HCT116 (cell line): Measurements from ENCODE around the gene KNCN. TPM values are rescaled to one million over a fixed set of nuclear protein-coding genes. Genes with fewer than 3 reads are reported as not detected.

ENCODE experiments used
- ATAC-seq: fragments of 200-7000 bp; cut with Tn5 transposase; 2 replicates; pipeline ENCODE4 v1.9.1; 2020; ENCODE audit warnings: mild to moderate bottlenecking, moderate library complexity
- BruUV-seq: library from RNA; stranded (reverse); fragments of 400-500 nt; replicated peaks from 2 replicates; lab custom pipeline; 2021; lab: Mats Ljungman, UMichigan
- CTCF ChIA-PET: fragments of 300-600 bp; sonication (Branson Sonifier 250); formaldehyde crosslinking; loops from one replicate; lab custom pipeline; 2021; ENCODE audit warnings: antibody characterized with exemption; lab: Charles Lee
- POLR2A ChIA-PET: fragments of 300-600, 350-600 bp; sonication (Branson Sonifier 250); formaldehyde crosslinking; loops from one replicate; lab custom pipeline; 2021; ENCODE audit warnings: antibody characterized with exemption; lab: Charles Lee
- RAD21 ChIA-PET, 2 experiments: fragments of 300-600 bp; sonication (Branson Sonifier 250); formaldehyde crosslinking; loops; one replicate each; lab custom pipeline; 2023; ENCODE audit warnings: low total read pairs in 2 of 2; ENCODE audit not compliant: uncharacterized antibody in 2 of 2, unreplicated experiment in 2 of 2, low non-redundant PET in 1 of 2; lab: Charles Lee
- DNase-seq: peaks from one replicate; pipeline ENCODE4 v3.0.0-alpha.2; 2010; ENCODE audit warnings: low read depth, low spot score
- H2AFZ ChIP-seq: fragments of 200-600 bp; shearing (Covaris generic), sonication (generic); 2 replicates; pipeline ENCODE4 v1.6.1; 2017; ENCODE audit warnings: low read depth, mixed run types, mixed read lengths, antibody characterized with exemption, low read length; ENCODE audit not compliant: poor library complexity, severe bottlenecking
- H3K27ac ChIP-seq: 2 replicates; pipeline ENCODE4 v1.5.1; 2012; ENCODE audit warnings: low read depth, low read length
- H3K27me3 ChIP-seq: fragments of 200-600 bp; sonication (generic); 2 replicates; pipeline ENCODE4 v1.6.1; 2016; ENCODE audit warnings: mixed run types, low read length, mixed read lengths; ENCODE audit not compliant: insufficient read depth
- H3K36me3 ChIP-seq, 2 experiments: fragments of 200-500 bp in 1 of 2; fragments of 200-600 bp in 1 of 2; sonication (Bioruptor generic) in 1 of 2; sonication (generic) in 1 of 2; 2 replicates each; pipeline versions ENCODE4 v1.5.1 to v1.6.1; 2014 to 2016; ENCODE audit warnings: low read length in 2 of 2, inconsistent platforms in 1 of 2, mixed read lengths in 1 of 2, mixed run types in 1 of 2; ENCODE audit not compliant: insufficient read depth in 2 of 2, control insufficient read depth in 1 of 2
- H3K4me1 ChIP-seq, 2 experiments: fragments of 200-600 bp in 1 of 2; sonication (generic) in 1 of 2; 2 replicates each; pipeline versions ENCODE4 v1.5.1 to v1.6.1; 2012 to 2017; ENCODE audit warnings: low read length in 2 of 2, inconsistent platforms in 1 of 2, mild to moderate bottlenecking in 1 of 2, mixed read lengths in 1 of 2, mixed run types in 1 of 2, moderate library complexity in 1 of 2; ENCODE audit not compliant: insufficient read depth in 2 of 2, control insufficient read depth in 1 of 2
- H3K4me2 ChIP-seq: fragments of 200-600 bp; sonication (generic); 2 replicates; pipeline ENCODE4 v1.6.1; 2017; ENCODE audit warnings: mixed run types, low read length, mixed read lengths
- H3K4me3 ChIP-seq, 2 experiments: fragments of 200-600 bp in 1 of 2; sonication (generic) in 1 of 2; replicated peaks in 1 of 2; 2 replicates each; pipeline ENCODE4 v1.5.1; 2011 to 2016; ENCODE audit warnings: low read length in 2 of 2, control low read depth in 1 of 2, low read depth in 1 of 2, mild to moderate bottlenecking in 1 of 2, mixed read lengths in 1 of 2, mixed run types in 1 of 2
- H3K79me2 ChIP-seq: fragments of 200-600 bp; sonication (generic); 2 replicates; pipeline ENCODE4 v1.6.1; 2017; ENCODE audit warnings: mild to moderate bottlenecking, mixed run types, low read length, moderate library complexity, mixed read lengths; ENCODE audit not compliant: insufficient read depth
- H3K9ac ChIP-seq: fragments of 200-600 bp; sonication (generic); 2 replicates; pipeline ENCODE4 v1.6.1; 2016; ENCODE audit warnings: low read length, mixed read lengths
- H3K9me2 ChIP-seq: fragments of 200-600 bp; sonication (generic), shearing (Covaris generic); 2 replicates; pipeline ENCODE4 v1.6.1; 2017; ENCODE audit warnings: mixed run types, mild to moderate bottlenecking, moderate library complexity; ENCODE audit not compliant: insufficient read depth
- H3K9me3 ChIP-seq, 2 experiments: fragments of 200-500 bp in 1 of 2; fragments of 200-600 bp in 1 of 2; sonication (Bioruptor generic) in 1 of 2; sonication (generic) in 1 of 2; 2 replicates each; pipeline ENCODE4 v1.6.1; 2014 to 2017; ENCODE audit warnings: low read length in 2 of 2, mixed read lengths in 2 of 2, inconsistent platforms in 1 of 2, low read depth in 1 of 2, mild to moderate bottlenecking in 1 of 2, mixed run types in 1 of 2, moderate library complexity in 1 of 2; ENCODE audit not compliant: control insufficient read depth in 1 of 2, insufficient read depth in 1 of 2
- H4K20me1 ChIP-seq: fragments of 200-600 bp; sonication (generic), shearing (Covaris generic); 2 replicates; pipeline ENCODE4 v1.6.1; 2017; ENCODE audit warnings: mixed run types, mild to moderate bottlenecking, moderate library complexity; ENCODE audit not compliant: insufficient read depth
- CTCF ChIP-seq, 3 experiments: fragments of 200-600 bp in 1 of 3; sonication (generic) in 1 of 3; IDR thresholded peaks in 2 of 3; conservative IDR thresholded peaks in 1 of 3; 2 replicates each; pipeline ENCODE4 v1.5.1; 2012 to 2017; ENCODE audit warnings: low read depth in 2 of 3, low read length in 2 of 3, antibody characterized with exemption in 1 of 3, borderline replicate concordance in 1 of 3, control low read depth in 1 of 3, mild to moderate bottlenecking in 1 of 3, mixed read lengths in 1 of 3, mixed run types in 1 of 3, moderate library complexity in 1 of 3; ENCODE audit not compliant: insufficient read depth in 1 of 3
- EGR1 ChIP-seq: IDR thresholded peaks from 2 replicates; pipeline ENCODE4 v1.6.1; 2012; ENCODE audit warnings: low read depth
- EZH2phosphoT487 ChIP-seq: fragments of 200-600 bp; IDR thresholded peaks from 2 replicates; pipeline ENCODE4 v1.6.1; 2018; ENCODE audit warnings: antibody characterized with exemption, borderline replicate concordance
- FOSL1 ChIP-seq: IDR thresholded peaks from 2 replicates; pipeline ENCODE4 v1.6.1; 2012; ENCODE audit warnings: low read depth
- MAX ChIP-seq: IDR thresholded peaks from 2 replicates; pipeline ENCODE4 v1.6.1; 2012
- RAD21 ChIP-seq: IDR thresholded peaks from 2 replicates; pipeline ENCODE4 v1.6.1; 2012; ENCODE audit warnings: low read depth, mild to moderate bottlenecking
- SIN3A ChIP-seq: IDR thresholded peaks from 2 replicates; pipeline ENCODE4 v1.6.1; 2012; ENCODE audit warnings: low read depth
- SP1 ChIP-seq: IDR thresholded peaks from 2 replicates; pipeline ENCODE4 v1.6.1; 2012; ENCODE audit warnings: low read depth
- YY1 ChIP-seq: IDR thresholded peaks from 2 replicates; pipeline ENCODE4 v1.6.1; 2011; ENCODE audit warnings: low read length, low read depth, moderate library complexity, mild to moderate bottlenecking; ENCODE audit not compliant: insufficient replicate concordance; ENCODE audit errors: extremely low read depth
- ZFX ChIP-seq: fragments of 450-650 bp; IDR thresholded peaks from 2 replicates; pipeline ENCODE4 v1.6.1; 2017
- ZNF274 ChIP-seq: fragments of 200-500 bp; sonication (Bioruptor generic); IDR thresholded peaks from 2 replicates; pipeline ENCODE4 v1.6.1; 2014; ENCODE audit warnings: mild to moderate bottlenecking, low read depth, low read length, inconsistent platforms
- intact Hi-C: fragments of 100-400 bp; cut with micrococcal nuclease; formaldehyde crosslinking; loops from 2 replicates; pipeline ENCODE4 v1.10.0; 2022
- total RNA-seq: library from RNA; stranded (reverse); gene quantifications from one replicate; pipeline ENCODE4 v1.2.1, GENCODE V29; 2021; ENCODE audit not compliant: unreplicated experiment
- TF ChIP-seq, protein P1 (sequence below): IDR thresholded peaks from 2 replicates; pipeline ENCODE4 v1.6.1; 2012

Gene KNCN
- total RNA-seq, 1 experiment from 2014 or later, result not detected

GRCh38 chr1:46510998-46511365 is 40.5 kb downstream of the KNCN start:
- Histone ChIP-seq H3K4me2 (no peak overlapping the region), H4K20me1 (no peaks in the 10 kb centered on the region), H3K9me2 (no peaks in the 10 kb centered on the region), H3K4me3 (no peak overlapping the region), H3K9ac (no peak overlapping the region), H3K9me3 (no peaks in the 10 kb centered on the region), H3K36me3 (no peaks in the 10 kb centered on the region), H3K27me3 (no peaks in the 10 kb centered on the region), H3K4me1 (peaks cover 0 to 3% of the 10 kb centered on the region in 2 experiments; a peak in 1 of 4 replicates), H3K79me2 (no peaks in the 10 kb centered on the region), H2AFZ (no peak overlapping the region), H3K27ac (no peak overlapping the region)
- no peak for TF ChIP-seq SP1
- TF ChIP-seq EGR1, result no peak
- TF ChIP-seq CTCF (IDR thresholded peaks at IDR 0.05 in 2 of 3, conservative IDR thresholded peaks at IDR 0.05 in 1 of 3; ENCODE audit: borderline replicate concordance in 1 of 3, insufficient read depth in 1 of 3, low read depth in 2 of 3, low read length in 2 of 3), result no peak
- no peak for TF ChIP-seq SIN3A
- TF ChIP-seq EZH2phosphoT487, result no peak
- DNase-seq (no peak), ATAC-seq (no peak)
- BruUV-seq, result no TSS peak
- ChIA-PET CTCF (no interaction called here), RAD21 (interaction anchor here in 1 of 2 experiments (0.6 kb wide), 1 partner anchor 18 kb away, joined by 4 read pairs; no protein-coding TSS in a partner anchor), POLR2A (no interaction called here)
- intact Hi-C loops, result no loop called here

GRCh38 chr1:46510341-46510997 is 41.0 kb downstream of the KNCN start:
- Histone ChIP-seq H3K36me3 (no peaks in the 10 kb centered on the region), H3K79me2 (no peaks in the 10 kb centered on the region), H3K4me1 (peaks cover 0 to 3% of the 10 kb centered on the region in 2 experiments; a peak in 1 of 4 replicates), H3K9ac (no peak overlapping the region), H3K9me3 (no peaks in the 10 kb centered on the region), H3K9me2 (no peaks in the 10 kb centered on the region), H4K20me1 (no peaks in the 10 kb centered on the region), H2AFZ (no peak overlapping the region), H3K27ac (no peak overlapping the region), H3K4me3 (no peak overlapping the region), H3K27me3 (no peaks in the 10 kb centered on the region), H3K4me2 (no peak overlapping the region)
- ChIA-PET POLR2A (no interaction called here), RAD21 (interaction anchor here in 1 of 2 experiments (0.6 kb wide), 1 partner anchor 19 kb away, joined by 4 read pairs; no protein-coding TSS in a partner anchor), CTCF (no interaction called here)
- no peak for ATAC-seq
- no peak for DNase-seq
- intact Hi-C loops, result no loop called here
- BruUV-seq, result no TSS peak
- TF ChIP-seq EGR1 (no peak), FOSL1 (no peak), YY1 (no peak), ZFX (no peak), MAX (no peak), ZNF274 (no peak), RAD21 (no peak)
- TF ChIP-seq, protein P1, sequence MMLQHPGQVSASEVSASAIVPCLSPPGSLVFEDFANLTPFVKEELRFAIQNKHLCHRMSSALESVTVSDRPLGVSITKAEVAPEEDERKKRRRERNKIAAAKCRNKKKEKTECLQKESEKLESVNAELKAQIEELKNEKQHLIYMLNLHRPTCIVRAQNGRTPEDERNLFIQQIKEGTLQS, result no peak
